GM18526 (cell line): Measurements from ENCODE around the gene VAV2.

Source experiments
- POLR2A ChIP-seq: IDR thresholded peaks from 3 replicates; pipeline ENCODE4 v1.6.1; 2011; ENCODE audit not compliant: insufficient read length; ENCODE audit errors: extremely low read depth

The VAV2 gene

DNA sequence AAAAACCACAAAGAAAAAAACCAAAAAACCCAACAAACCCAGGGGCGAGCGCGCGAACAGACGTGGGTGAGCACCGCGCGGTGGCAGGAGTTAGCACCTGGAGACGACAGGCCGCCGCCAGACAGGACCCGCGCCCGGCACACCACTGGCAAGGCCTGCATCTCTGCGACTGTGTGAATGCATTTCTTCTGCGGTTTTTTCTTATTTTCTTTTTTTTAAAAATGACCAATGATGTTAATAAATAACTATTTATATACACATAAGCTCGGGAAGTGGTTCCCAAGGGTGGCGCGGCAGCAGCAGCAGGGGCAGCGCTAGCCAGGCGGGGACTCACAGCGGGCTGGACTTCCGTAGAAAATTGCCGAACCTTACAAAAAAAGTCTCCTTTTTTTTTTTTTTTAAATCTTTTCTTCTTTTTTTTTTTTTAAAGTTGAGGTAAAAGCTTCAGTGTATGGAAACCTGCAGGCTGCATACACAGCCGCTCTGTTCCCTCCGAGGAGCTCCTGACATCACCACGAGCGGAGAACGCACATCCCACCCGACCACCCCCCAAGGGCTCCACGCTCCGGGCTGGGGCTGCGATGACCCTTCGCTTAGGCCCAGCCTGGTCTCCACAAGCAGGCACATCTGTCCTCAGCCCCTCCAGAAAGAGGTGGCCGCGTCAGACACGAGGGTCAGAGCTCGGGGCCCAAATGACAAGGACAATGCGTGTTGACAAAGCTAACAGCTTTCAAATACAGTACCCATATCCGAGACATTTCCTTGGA, 40.5 kb upstream of the VAV2 start:
- no peak for TF ChIP-seq POLR2A

DNA sequence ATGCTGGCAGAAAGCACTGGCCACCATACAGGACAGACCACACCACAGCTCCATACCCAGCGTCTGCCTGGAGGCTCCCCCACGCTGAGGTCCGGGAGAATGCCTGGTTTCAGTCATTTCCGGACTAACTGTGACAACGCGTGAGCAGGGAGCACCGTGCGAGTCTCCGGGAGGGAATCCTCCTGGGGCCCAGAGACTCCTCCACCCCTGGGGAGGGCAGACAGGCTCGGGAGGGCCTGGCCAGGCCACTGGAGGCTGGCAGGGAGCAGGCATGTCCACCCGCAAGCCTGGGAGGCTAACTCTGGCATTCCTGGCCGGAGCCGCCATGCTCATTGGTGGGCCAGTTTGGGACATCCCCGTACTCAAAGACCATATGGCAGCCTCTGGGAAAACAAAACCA, 39.7 kb upstream of the VAV2 start:
- TF ChIP-seq POLR2A, result no peak

DNA sequence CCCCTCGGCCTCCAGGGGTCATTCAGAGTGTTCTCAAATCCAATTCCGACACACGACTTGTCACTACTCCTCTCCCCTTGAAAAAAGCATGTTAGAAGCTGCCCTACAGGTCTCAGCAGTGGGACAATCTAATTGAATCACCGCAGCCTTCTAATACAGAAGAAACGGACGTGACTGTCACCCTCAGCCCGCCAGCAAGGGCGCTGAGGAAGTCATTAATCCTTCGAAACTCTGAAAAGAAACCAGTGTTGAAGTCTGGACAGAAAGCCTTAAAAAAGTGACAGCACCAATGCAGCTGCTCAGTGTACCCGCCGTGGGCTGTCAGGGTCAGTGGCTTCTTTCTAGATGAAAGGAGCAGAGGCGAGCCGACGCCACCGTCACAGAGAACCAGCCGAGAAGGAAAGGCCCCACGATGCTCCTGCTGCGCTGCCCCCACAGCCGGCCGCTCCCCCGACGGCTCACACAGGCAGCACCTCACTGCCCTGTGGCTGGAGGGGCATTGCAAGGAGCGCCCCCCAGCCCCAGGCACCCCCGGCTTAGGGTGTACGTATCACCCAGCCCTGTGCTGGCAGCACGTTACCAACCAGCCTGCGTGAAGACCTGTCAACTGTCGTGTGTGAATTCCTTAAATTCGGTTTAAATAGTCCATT, 38.8 kb upstream of the VAV2 start:
- no peak for TF ChIP-seq POLR2A

DNA sequence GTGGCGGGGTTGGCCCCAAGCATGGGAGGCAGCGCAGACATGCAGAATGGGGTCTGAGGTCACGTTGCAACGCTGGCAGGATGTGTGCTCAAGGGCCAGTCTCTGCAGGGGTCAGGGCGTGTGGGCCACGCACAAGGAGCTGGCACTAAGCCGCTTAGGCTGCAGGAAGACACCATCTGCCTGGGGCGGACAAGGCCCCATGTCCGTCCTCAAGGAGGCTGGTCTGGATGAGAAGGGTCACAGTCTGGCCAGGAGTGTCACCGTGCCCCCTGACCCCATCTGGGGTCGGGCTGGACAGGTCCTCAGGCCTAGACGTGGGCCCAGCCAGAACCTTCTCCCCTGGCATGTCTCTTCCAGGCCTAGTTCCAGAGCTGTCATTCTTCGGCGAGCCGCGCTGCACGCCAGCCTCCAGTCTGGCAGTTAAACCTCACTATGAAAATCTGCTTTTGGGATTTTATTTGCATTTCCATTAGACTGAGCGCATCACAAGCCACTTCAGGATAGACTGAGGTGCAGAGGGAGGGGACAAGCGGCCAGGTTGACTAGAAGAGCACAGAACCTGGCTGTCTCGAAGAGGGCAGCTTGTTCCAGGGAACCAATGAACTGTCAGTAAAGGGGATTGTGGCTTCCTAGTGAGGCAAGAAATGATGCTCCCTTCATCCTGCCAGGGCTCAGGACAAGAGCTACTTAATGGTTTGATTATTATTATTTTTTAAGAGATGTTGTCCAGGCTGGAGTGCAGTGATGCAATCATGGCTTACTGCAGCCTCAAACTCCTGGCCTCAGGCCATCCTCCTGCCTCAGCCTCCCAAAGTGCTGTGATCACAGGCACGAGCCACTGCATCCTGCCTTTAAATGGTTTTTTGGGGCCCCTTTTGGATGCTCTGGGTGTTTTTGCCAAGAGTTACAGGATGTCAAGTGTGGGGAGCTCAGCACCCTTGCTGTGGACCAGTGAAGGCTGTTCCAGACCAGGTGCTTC, 37.4 kb upstream of the VAV2 start:
- no peak for TF ChIP-seq POLR2A

DNA sequence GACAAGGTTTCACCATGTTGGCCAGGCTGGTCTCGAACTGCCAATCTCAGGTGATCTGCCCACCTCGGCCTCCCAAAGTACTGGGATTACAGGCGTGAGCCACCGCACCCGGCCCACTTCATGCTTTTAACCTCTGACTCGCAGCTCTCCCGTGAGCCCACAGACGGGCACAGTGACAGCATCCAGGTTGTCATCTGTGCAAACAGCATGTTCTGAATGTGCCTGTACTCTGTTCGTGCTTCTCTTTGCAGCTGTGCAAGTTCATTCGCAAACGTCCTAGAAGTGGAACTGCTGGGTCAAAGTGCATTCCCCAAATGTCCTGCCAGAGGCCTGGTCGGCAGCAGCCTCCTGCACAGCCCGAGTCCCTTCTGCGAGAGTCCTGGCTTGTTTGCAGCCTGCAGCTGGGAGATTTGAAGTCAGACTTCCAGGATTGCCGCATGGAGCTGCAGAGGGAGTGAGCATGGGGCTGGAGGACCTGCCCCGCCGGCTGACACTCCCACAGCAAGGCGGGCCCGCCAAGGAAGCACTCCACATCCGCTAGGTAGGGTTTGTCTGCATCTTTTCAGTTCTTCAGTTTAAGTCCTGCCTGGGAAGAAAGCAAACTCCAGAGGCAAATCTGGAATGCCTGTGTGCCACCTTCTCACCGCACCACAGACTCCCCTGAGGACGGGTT, 36.6 kb upstream of the VAV2 start:
- no peak for TF ChIP-seq POLR2A

DNA sequence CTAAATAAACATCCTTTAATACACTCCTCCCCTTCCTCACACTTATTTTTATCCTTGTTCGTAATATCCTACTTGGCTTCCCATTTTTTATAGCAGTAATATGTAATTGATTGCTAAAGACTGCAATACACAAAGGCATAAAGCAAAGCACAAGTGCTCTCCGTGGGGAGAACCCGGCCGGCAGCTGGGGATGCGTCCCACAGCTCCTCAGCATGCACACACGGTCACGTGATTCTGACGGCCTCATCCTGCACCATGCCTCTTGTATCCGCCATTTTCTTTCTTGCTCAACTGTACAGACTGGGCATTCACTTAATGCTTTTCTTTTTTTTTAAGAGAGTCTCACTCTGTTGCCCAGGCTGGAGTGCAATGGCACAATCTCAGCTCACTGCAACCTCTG, 36.0 kb upstream of the VAV2 start:
- no peak for TF ChIP-seq POLR2A

DNA sequence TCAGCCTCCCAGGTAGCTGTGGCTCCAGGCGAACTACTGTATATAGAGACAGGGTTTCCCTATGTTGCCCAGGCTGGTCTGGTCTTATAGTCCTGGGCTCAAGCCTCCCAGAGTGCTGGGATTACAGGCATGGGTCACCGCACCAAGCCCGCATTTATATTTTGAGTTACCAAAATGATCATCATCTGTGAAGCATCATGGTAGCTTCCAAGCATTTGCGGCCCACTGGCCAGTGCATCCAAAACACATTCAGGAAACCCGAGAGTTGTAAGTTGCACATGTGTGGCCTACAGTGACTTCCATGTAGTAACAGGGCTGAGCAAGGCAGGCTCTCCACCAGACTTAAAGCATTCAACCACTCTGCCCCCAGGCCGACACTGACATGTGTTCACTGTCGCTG, 35.4 kb upstream of the VAV2 start:
- TF ChIP-seq POLR2A, result no peak

DNA sequence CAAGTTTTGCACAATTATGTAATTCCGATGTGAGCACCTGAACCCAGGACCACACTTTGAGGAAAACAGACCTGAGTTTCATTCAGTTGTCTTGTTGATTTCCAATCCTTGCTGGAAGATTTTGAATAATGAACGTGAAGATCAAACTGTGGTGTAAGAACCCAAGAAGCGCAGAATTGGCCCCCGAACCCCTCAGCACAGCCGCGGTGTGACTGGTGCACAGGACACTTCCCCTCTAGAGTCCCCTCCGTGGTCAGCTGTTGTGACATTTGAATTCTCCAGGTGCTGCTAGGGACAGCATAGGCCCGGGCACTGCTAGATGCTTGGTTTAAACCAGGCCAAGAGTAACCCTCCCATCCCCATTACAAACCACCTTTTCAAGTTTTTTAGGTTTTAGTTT, 34.9 kb upstream of the VAV2 start:
- no peak for TF ChIP-seq POLR2A

DNA sequence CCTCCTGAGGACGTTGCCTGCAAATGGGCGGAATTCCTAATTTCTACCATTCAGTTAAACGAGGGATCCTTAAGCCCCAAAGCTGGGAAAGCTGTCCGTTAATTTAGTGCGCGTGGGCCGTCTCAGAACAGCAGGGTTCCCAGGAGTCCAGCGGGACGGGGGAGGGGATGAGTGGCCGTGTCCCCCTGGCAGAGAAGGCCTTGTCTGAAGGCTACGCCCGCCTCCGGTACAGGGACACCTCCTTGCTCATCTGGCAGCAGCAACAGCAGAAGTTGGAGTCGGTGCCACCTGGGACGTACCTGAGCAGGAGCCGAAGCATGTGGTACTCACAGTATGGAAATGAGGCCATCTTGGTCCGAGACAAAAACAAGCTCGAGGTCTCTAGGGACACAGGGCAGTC, 34.5 kb upstream of the VAV2 start:
- TF ChIP-seq POLR2A, result no peak

DNA sequence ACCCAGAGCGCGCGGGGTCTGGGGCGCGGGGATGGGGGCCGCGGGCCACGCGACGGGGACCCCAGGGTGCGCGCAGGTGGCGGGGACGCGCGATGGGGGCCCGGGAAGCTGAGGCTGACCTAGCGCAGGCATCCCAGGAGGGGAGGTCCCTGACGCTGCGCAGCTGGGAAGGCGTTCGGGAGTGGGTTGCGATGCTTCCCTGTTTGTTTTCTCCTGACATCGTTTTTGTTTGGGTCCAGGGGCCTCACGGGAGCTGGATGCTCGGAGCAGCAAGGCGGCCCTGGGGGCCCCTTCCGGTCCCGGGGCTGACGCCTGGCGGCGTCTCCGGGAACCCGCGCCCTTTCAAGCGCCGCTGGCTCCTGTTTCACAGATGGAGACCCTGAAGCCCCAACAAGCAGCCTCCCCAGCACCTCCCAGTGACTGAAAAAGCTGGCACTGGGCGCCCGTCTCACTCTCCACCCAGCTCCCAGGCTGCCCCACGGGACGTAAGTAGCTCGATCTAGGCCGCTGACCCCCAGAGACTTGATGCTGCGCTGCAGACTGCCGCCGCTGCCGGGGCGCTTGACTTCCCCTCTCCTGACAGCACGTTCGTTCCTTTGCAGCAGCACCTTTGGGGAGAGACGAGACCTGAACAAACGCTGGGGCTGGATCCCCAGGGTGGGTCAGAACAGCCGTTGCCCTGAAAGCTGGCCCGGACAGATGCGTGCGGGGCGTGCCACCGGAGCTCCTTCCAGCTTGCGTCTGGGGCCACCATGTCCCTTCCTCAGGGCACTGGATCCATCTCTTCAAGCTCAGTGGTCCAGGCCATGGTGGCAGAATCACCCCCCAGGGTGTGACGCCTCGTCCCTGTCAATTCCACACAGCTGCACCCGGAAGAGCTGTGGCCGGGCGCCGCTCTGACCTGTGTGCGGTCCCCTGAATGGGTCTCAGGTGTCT, 33.8 kb upstream of the VAV2 start:
- TF ChIP-seq POLR2A, result no peak

DNA sequence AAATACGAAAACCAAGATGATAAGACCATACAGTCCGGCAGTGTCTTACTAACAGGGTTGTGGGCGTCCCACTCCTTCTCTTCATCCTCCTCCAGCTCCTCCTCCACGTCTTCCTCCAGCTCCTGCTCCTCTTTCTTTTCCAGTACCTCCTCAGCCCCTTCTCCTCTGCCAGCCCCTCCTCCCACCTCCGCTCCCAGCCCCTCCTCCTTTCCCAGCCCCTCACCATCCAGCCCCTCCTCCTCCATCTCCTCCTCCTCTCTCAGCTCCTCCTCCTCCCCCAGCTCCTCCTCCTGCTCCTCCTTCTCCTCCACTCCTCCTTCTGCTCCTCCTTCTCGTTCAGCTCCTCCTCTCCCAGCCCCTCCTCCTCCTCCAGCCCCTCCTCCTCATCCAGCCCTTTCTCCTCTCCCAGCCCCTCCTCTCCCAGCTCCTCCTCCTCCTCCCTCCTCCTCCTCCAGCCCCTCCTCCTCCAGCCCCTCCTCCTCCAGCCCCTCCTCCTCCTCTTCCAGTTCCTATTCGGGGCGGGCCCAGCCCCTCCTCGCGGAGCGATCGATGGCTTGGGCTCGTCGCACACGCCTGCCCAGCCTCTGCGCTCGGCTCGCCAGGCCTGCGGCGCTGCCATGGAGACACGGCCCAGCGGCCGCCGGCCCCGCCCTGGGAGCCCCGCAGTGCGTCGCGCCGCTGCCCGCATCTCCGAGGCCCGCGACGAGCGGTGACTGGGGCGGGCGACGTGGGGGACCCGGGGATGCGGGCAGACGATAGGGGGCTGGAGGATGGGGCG, 32.9 kb upstream of the VAV2 start, which contains the start of gene BRD3OS:
TSS of gene BRD3OS (plus strand) at position 654 of the 778 bp plus-strand sequence. CDS start 1,267 bp downstream, outside the sequence.
- TF ChIP-seq POLR2A, result no peak

DNA sequence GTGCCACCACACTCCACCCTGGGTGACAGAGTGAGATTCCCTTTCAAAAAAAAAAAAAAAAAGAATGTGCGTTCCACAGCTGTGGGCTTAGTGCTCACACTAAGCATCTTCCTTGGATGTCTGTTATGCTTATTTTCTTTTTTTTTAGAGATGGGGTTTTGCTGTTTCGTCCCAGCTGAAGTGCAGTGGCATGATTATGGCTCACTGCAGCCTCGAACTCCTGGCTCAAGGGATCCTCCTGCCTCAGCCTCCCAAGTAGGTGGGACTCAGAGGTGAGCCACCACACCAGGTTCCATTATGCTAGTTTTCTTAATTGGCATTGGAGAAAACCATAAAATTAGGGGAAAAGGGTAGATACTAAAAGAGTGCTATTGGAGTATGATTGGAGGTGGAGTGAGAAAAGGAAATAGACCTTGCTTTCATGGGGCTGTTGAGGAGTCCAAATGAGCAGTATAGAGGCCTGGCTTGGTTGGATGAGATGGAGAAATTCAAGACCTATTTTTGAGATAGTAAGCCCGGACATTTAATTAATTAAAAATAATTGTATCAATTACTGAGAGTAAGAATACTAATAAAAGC, 32.2 kb upstream of the VAV2 start:
- TF ChIP-seq POLR2A, result no peak

DNA sequence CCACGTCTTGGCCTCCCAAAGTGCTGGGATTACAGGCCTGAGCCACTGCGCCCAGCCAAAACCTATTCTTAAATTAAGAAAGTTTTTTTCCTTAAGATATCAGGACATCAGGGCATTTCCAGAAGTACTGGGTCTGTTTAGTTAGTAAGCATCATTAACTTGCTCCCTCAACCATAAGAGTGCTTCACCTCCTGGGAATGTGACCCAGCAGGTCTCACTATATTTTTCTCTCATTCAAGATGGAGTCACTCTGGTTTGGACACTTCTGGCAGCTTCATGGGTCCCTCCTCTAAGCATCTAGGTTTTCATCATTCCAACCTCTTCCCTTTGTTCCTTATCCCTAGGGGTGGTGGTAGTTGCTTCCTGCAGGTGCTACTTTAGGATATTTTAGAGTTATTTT, 22.8 kb upstream of the VAV2 start:
- TF ChIP-seq POLR2A, result no peak
